H9 (cell line): Measurements from ENCODE around the gene N4BP2L1. TPM values are rescaled to one million over a fixed set of nuclear protein-coding genes. Genes with fewer than 3 reads are reported as not detected.

Source experiments
- DNase-seq: peaks from one replicate; pipeline ENCODE4 v3.0.0-alpha.2; 2017
- H2AFZ ChIP-seq: one replicate; pipeline ENCODE4 v1.6.1; 2013; ENCODE audit warnings: mild to moderate bottlenecking, low read length, control low read depth, moderate library complexity
- H2AK5ac ChIP-seq: 2 replicates; pipeline ENCODE4 v1.6.1; 2013; ENCODE audit warnings: low read length, control low read depth, mixed read lengths; ENCODE audit not compliant: insufficient read length
- H2BK120ac ChIP-seq: one replicate; pipeline ENCODE4 v1.6.1; 2013; ENCODE audit warnings: low read depth, mild to moderate bottlenecking, low read length, control low read depth, inconsistent platforms; ENCODE audit not compliant: poor library complexity, severe bottlenecking
- H2BK12ac ChIP-seq: 2 replicates; pipeline ENCODE4 v1.6.1; 2013; ENCODE audit warnings: low read length, control low read depth, mixed read lengths, low read depth; ENCODE audit not compliant: insufficient read length
- H2BK15ac ChIP-seq: 2 replicates; pipeline ENCODE4 v1.6.1; 2013; ENCODE audit warnings: low read depth, low read length, control low read depth
- H2BK20ac ChIP-seq: one replicate; pipeline ENCODE4 v1.6.1; 2013; ENCODE audit warnings: low read depth, mild to moderate bottlenecking, low read length, control low read depth, inconsistent platforms; ENCODE audit not compliant: poor library complexity, severe bottlenecking
- H2BK5ac ChIP-seq: 2 replicates; pipeline ENCODE4 v1.6.1; 2013; ENCODE audit warnings: low read length, control low read depth, mixed read lengths; ENCODE audit not compliant: insufficient read length
- H3K14ac ChIP-seq: 2 replicates; pipeline ENCODE4 v1.6.1; 2013; ENCODE audit warnings: low read length, control low read depth; ENCODE audit not compliant: insufficient read depth
- H3K18ac ChIP-seq: 2 replicates; pipeline ENCODE4 v1.6.1; 2013; ENCODE audit warnings: low read depth, mild to moderate bottlenecking, mixed read lengths, low read length, control low read depth; ENCODE audit not compliant: insufficient read length
- H3K23ac ChIP-seq: 2 replicates; pipeline ENCODE4 v1.6.1; 2013; ENCODE audit warnings: low read length, control low read depth, mixed read lengths, low read depth; ENCODE audit not compliant: insufficient read length
- H3K23me2 ChIP-seq: 2 replicates; pipeline ENCODE4 v1.6.1; 2013; ENCODE audit warnings: low read depth, mild to moderate bottlenecking, mixed read lengths, low read length, control low read depth; ENCODE audit not compliant: insufficient read length, poor library complexity, severe bottlenecking
- H3K27ac ChIP-seq: 2 replicates; pipeline ENCODE4 v1.5.1; 2013; ENCODE audit warnings: low read length, control low read depth, mixed read lengths, low read depth; ENCODE audit not compliant: insufficient read length
- H3K27me3 ChIP-seq: 2 replicates; pipeline ENCODE4 v1.6.1; 2013; ENCODE audit warnings: low read length, control low read depth, inconsistent platforms; ENCODE audit not compliant: insufficient read depth
- H3K4ac ChIP-seq: 2 replicates; pipeline ENCODE4 v1.6.1; 2013; ENCODE audit warnings: low read depth, mild to moderate bottlenecking, control low read depth, inconsistent platforms, low read length, moderate library complexity
- H3K4me1 ChIP-seq: 2 replicates; pipeline ENCODE4 v1.6.1; 2013; ENCODE audit warnings: low read length, control low read depth, inconsistent platforms; ENCODE audit not compliant: insufficient read depth
- H3K4me2 ChIP-seq: 2 replicates; pipeline ENCODE4 v1.6.1; 2013; ENCODE audit warnings: low read length, control low read depth, mixed read lengths; ENCODE audit not compliant: insufficient read length, insufficient read depth
- H3K56ac ChIP-seq: 2 replicates; pipeline ENCODE4 v1.6.1; 2013; ENCODE audit warnings: low read depth, mild to moderate bottlenecking, mixed read lengths, low read length, control low read depth; ENCODE audit not compliant: insufficient read length
- H3K79me1 ChIP-seq: 2 replicates; pipeline ENCODE4 v1.6.1; 2013; ENCODE audit warnings: low read depth, mild to moderate bottlenecking, moderate library complexity, low read length, control low read depth, inconsistent platforms; ENCODE audit not compliant: insufficient read depth, poor library complexity, severe bottlenecking
- H3K79me2 ChIP-seq: 2 replicates; pipeline ENCODE4 v1.6.1; 2013; ENCODE audit warnings: low read length, control low read depth, inconsistent platforms; ENCODE audit not compliant: insufficient read depth
- H3K9ac ChIP-seq: 2 replicates; pipeline ENCODE4 v1.6.1; 2013; ENCODE audit warnings: low read length, control low read depth, mixed read lengths; ENCODE audit not compliant: insufficient read length; ENCODE audit errors: extremely low read depth
- H3K9me3 ChIP-seq: one replicate; pipeline ENCODE4 v1.6.1; 2013; ENCODE audit warnings: low read depth, low read length, inconsistent platforms; ENCODE audit not compliant: control insufficient read depth
- H3T11ph ChIP-seq: one replicate; pipeline ENCODE4 v1.6.1; 2013; ENCODE audit warnings: mild to moderate bottlenecking, low read length, control low read depth, inconsistent platforms
- H4K20me1 ChIP-seq: one replicate; pipeline ENCODE4 v1.6.1; 2013; ENCODE audit not compliant: control insufficient read depth, insufficient read length, insufficient read depth
- H4K5ac ChIP-seq: 2 replicates; pipeline ENCODE4 v1.6.1; 2013; ENCODE audit warnings: low read depth, mild to moderate bottlenecking, mixed read lengths, low read length, control low read depth; ENCODE audit not compliant: insufficient read length
- H4K8ac ChIP-seq: replicated peaks from 2 replicates; pipeline ENCODE4 v1.6.1; 2013; ENCODE audit warnings: low read length, control low read depth, mixed read lengths, low read depth; ENCODE audit not compliant: insufficient read length
- H4K91ac ChIP-seq: 2 replicates; pipeline ENCODE4 v1.6.1; 2013; ENCODE audit warnings: low read depth, mild to moderate bottlenecking, moderate library complexity, mixed read lengths, low read length, control low read depth; ENCODE audit not compliant: insufficient read length
- H3K27ac Mint-ChIP-seq, 3 experiments: 2 replicates in 2 of 3; 3 replicates in 1 of 3; pipeline ENCODE4 v1.8.0; 2020 to 2021; ENCODE audit warnings: mixed read lengths in 3 of 3, mild to moderate bottlenecking in 1 of 3, moderate library complexity in 1 of 3
- H3K27me3 Mint-ChIP-seq: 2 replicates; pipeline ENCODE4 v1.8.0; 2021; ENCODE audit warnings: low read depth, mild to moderate bottlenecking, moderate library complexity, mixed read lengths
- H3K36me3 Mint-ChIP-seq, 3 experiments: 2 replicates in 2 of 3; 3 replicates in 1 of 3; pipeline ENCODE4 v1.8.0; 2020 to 2021; ENCODE audit warnings: low read depth in 3 of 3, mixed read lengths in 3 of 3; ENCODE audit not compliant: insufficient read depth in 1 of 3
- H3K4me1 Mint-ChIP-seq, 2 experiments: 2 replicates each; pipeline ENCODE4 v1.8.0; 2020; ENCODE audit warnings: mixed read lengths in 2 of 2
- H3K4me3 Mint-ChIP-seq, 2 experiments: 2 replicates in 1 of 2; 3 replicates in 1 of 2; pipeline ENCODE4 v1.8.0; 2020 to 2021; ENCODE audit warnings: mild to moderate bottlenecking in 2 of 2, mixed read lengths in 2 of 2, moderate library complexity in 1 of 2
- H3K9me3 Mint-ChIP-seq, 2 experiments: 2 replicates in 1 of 2; 3 replicates in 1 of 2; pipeline ENCODE4 v1.8.0; 2020; ENCODE audit warnings: mild to moderate bottlenecking in 2 of 2, mixed read lengths in 2 of 2, moderate library complexity in 1 of 2
- WGBS: extraction: QIAGEN DNeasy Blood & Tissue Kit; methylation state at CpG from one replicate; pipeline ENCODE4 v1.1.7; 2013; ENCODE audit warnings: missing lambda C conversion rate, low lambda C conversion rate, mixed read lengths; ENCODE audit not compliant: insufficient read length; ENCODE audit errors: extremely low coverage; 5-methylcytosine and 5-hydroxymethylcytosine counted together
- total RNA-seq: library from RNA; stranded (reverse); gene quantifications from 2 replicates; pipeline ENCODE4 v1.2.1, GENCODE V29; 2021
- TF ChIP-seq, protein P1 (sequence below): fragments of 200-600 bp; sonication (generic); conservative IDR thresholded peaks from 3 replicates; pipeline ENCODE4 v1.8.0; 2021; ENCODE audit warnings: antibody characterized with exemption, mild to moderate bottlenecking

N4BP2L1 gene
- total RNA-seq, 1 experiment from 2014 or later, result 1.5 TPM

DNA sequence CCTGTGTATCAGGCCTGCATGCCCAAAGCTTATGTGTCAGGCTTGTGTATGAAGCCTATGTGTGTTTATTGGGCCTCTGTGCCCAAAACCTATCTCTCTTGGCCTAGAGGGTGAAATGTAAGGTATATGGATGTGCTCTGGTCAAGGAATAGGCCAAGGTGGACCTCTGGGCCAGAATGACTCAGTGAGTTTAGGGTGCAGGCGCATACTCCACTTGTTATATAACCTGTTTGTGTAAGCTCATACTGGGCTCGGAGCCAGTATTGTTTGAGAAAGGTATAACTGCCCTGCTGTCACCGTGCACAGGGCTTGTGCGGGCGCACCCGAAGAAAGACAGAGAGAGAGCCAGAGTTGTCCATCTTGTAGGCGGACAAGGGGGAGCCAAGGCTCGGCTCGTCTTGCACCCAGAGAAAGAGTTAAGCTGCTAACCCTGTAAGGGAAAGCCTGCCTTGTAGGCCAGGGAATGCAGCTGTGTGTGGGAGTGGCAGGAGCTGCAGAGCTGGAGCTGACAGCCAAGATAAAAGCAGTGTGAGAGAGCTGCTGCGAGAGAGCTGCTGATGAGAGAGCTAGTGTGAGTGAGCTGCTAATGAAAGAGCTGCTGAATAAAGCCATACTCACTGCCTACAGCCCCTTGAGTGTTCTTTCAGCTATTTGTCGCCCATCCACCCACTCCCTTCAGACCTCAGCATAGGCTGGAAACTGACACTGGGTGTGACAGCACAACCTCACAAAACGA lies 43.4 kb upstream of the N4BP2L1 start:
- Histone ChIP-seq H2BK120ac (no peak overlapping the region), H2BK12ac (no peak overlapping the region), H3K23me2 (no peaks in the 10 kb centered on the region), H3K56ac (no peak overlapping the region), H2BK20ac (no peak overlapping the region), H3K23ac (no peak overlapping the region), H3K9me3 (no peaks in the 10 kb centered on the region), H3K79me1 (no peaks in the 10 kb centered on the region), H3K79me2 (no peaks in the 10 kb centered on the region), H3K9ac (no peak overlapping the region), H2BK15ac (no peak overlapping the region), H3K4me1 (no peaks in the 10 kb centered on the region), H3K4ac (no peak overlapping the region), H3K27ac (no peak overlapping the region), H4K8ac (no peak overlapping the region), H3K14ac (no peak overlapping the region), H4K5ac (no peak overlapping the region), H4K20me1 (no peaks in the 10 kb centered on the region), H2AFZ (no peak overlapping the region), H2BK5ac (no peak overlapping the region), H2AK5ac (no peak overlapping the region), H3T11ph (no peak overlapping the region), H3K4me2 (no peak overlapping the region), H4K91ac (no peak overlapping the region), H3K18ac (no peak overlapping the region), H3K27me3 (no peaks in the 10 kb centered on the region)
- no peak for DNase-seq
- Mint-ChIP-seq H3K4me1 (peaks cover 0 to 3% of the 10 kb centered on the region in 2 experiments; a peak in 1 of 4 replicates), H3K4me3 (no peak overlapping the region), H3K27ac (peak overlapping the region in 2 of 3 experiments; percentile 52 to 82; a peak in 3 of 7 replicates), H3K36me3 (no peaks in the 10 kb centered on the region), H3K9me3 (no peaks in the 10 kb centered on the region), H3K27me3 (no peaks in the 10 kb centered on the region)
- no CpG with 5 or more reads among the region's 12 CpGs for WGBS
- TF ChIP-seq, protein P1, sequence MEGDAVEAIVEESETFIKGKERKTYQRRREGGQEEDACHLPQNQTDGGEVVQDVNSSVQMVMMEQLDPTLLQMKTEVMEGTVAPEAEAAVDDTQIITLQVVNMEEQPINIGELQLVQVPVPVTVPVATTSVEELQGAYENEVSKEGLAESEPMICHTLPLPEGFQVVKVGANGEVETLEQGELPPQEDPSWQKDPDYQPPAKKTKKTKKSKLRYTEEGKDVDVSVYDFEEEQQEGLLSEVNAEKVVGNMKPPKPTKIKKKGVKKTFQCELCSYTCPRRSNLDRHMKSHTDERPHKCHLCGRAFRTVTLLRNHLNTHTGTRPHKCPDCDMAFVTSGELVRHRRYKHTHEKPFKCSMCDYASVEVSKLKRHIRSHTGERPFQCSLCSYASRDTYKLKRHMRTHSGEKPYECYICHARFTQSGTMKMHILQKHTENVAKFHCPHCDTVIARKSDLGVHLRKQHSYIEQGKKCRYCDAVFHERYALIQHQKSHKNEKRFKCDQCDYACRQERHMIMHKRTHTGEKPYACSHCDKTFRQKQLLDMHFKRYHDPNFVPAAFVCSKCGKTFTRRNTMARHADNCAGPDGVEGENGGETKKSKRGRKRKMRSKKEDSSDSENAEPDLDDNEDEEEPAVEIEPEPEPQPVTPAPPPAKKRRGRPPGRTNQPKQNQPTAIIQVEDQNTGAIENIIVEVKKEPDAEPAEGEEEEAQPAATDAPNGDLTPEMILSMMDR, result no peak
